K562 (cell line): ENCODE results near the gene AGK. TPM values are rescaled to one million over a fixed set of nuclear protein-coding genes. Genes with fewer than 3 reads are reported as not detected.

Source experiments
- ATF4 ChIP-seq: fragments of 450-650 bp; formaldehyde crosslinking; IDR thresholded peaks from 2 replicates; pipeline ENCODE4 v1.4.0; 2022; ENCODE audit warnings: mild to moderate bottlenecking, moderate library complexity
- CCAR2 ChIP-seq: fragments of 200-400 bp; formaldehyde crosslinking; IDR thresholded peaks from 2 replicates; pipeline ENCODE4 v1.6.1; 2017; ENCODE audit warnings: mild to moderate bottlenecking, low read depth, low read length
- DEAF1 ChIP-seq: fragments of 450-650 bp; formaldehyde crosslinking; IDR thresholded peaks from 2 replicates; pipeline ENCODE4 v1.4.0; 2020; ENCODE audit warnings: mild to moderate bottlenecking, moderate library complexity
- FOXA1 ChIP-seq: fragments of 450-650 bp; IDR thresholded peaks from 2 replicates; pipeline ENCODE4 v1.6.1; 2016; ENCODE audit warnings: mild to moderate bottlenecking, borderline replicate concordance
- HEY1 ChIP-seq: fragments of 250-450 bp; sonication (Bioruptor Pico); IDR thresholded peaks from 2 replicates; pipeline ENCODE4 v1.5.0; 2020; ENCODE audit warnings: mild to moderate bottlenecking, moderate library complexity, borderline replicate concordance
- HIVEP1 ChIP-seq: fragments of 250-450 bp; sonication (Bioruptor Pico); IDR thresholded peaks from 2 replicates; pipeline ENCODE4 v1.4.0; 2020; ENCODE audit warnings: mild to moderate bottlenecking
- KAT8 ChIP-seq: fragments of 450-650 bp; IDR thresholded peaks from 2 replicates; pipeline ENCODE4 v1.6.1; 2016; ENCODE audit warnings: low read depth, mild to moderate bottlenecking
- MCM3 ChIP-seq: fragments of 450-650 bp; IDR thresholded peaks from 2 replicates; pipeline ENCODE4 v1.6.1; 2016
- NFIC ChIP-seq: fragments of 450-650 bp; IDR thresholded peaks from 2 replicates; pipeline ENCODE4 v1.6.1; 2017; ENCODE audit warnings: mild to moderate bottlenecking, inconsistent platforms
- NFXL1 ChIP-seq: fragments of 450-650 bp; formaldehyde crosslinking; IDR thresholded peaks from 2 replicates; pipeline ENCODE4 v1.4.0; 2021; ENCODE audit warnings: mild to moderate bottlenecking
- POLR2AphosphoS5 ChIP-seq: IDR thresholded peaks from 2 replicates; pipeline ENCODE4 v1.6.1; 2011; ENCODE audit warnings: mild to moderate bottlenecking, low read depth, low read length, moderate library complexity; ENCODE audit not compliant: control insufficient read depth, insufficient read depth
- TAF7 ChIP-seq: fragments of 450-650 bp; IDR thresholded peaks from 2 replicates; pipeline ENCODE4 v1.6.1; 2016; ENCODE audit warnings: missing genetic modification characterization, missing compliant biosample characterization
- VEZF1 ChIP-seq: fragments of 200-800 bp; sonication (Bioruptor generic); IDR thresholded peaks from 2 replicates; pipeline ENCODE4 v1.6.1; 2017; ENCODE audit warnings: missing genetic modification characterization, missing compliant biosample characterization
- ZBTB34 ChIP-seq: fragments of 250-450 bp; sonication (Bioruptor Pico); IDR thresholded peaks from 2 replicates; pipeline ENCODE4 v1.8.0; 2021; ENCODE audit warnings: mild to moderate bottlenecking, moderate library complexity
- ZNF197 ChIP-seq: fragments of 200-800 bp; sonication (Bioruptor generic); IDR thresholded peaks from 2 replicates; pipeline ENCODE4 v1.6.1; 2016; ENCODE audit warnings: low read depth, missing genetic modification characterization, missing compliant biosample characterization
- ZNF316 ChIP-seq: fragments of 450-650 bp; IDR thresholded peaks from 2 replicates; pipeline ENCODE4 v1.6.1; 2016
- ZNF398 ChIP-seq: fragments of 250-450 bp; sonication (Bioruptor Pico); IDR thresholded peaks from 2 replicates; pipeline ENCODE4 v1.8.0; 2021; ENCODE audit warnings: moderate library complexity, mild to moderate bottlenecking, inconsistent platforms
- ZNF511 ChIP-seq: sonication (generic); formaldehyde crosslinking; IDR thresholded peaks from 2 replicates; pipeline ENCODE4 v1.8.0; 2022; ENCODE audit warnings: mild to moderate bottlenecking, missing genetic modification reagents
- ZNF551 ChIP-seq: fragments of 250-450 bp; sonication (Bioruptor Pico); IDR thresholded peaks from 2 replicates; pipeline ENCODE4 v1.5.0; 2021; ENCODE audit warnings: mild to moderate bottlenecking, moderate library complexity
- ZNF655 ChIP-seq: fragments of 250-450 bp; sonication (Bioruptor Pico); IDR thresholded peaks from 2 replicates; pipeline ENCODE4 v1.5.0; 2021
- polyA plus RNA-seq, 8 experiments: library from polyadenylated mRNA; depleted of rRNA in 4 of 8; stranded (reverse) in 5 of 8; unstranded in 3 of 8; fragments of >200 nt; fragmentation: Nextera tagmentation in 2 of 8; fragmentation: Illumina TruSeq in 1 of 8; extraction: Ambion mirVana in 2 of 8; extraction: Trizol in 1 of 8; gene quantifications; 2 replicates each; pipeline versions ENCODE4 v1.2.1 to v1.2.3, GENCODE V29; 2011 to 2014; ENCODE audit warnings: inconsistent platforms in 1 of 8, missing spikeins in 1 of 8
- total RNA-seq, 7 experiments: library from RNA; depleted of rRNA in 6 of 7; stranded (reverse); fragments of >200 nt in 6 of 7; fragmentation: Illumina TruSeq in 2 of 7; extraction: Trizol in 2 of 7; gene quantifications; 2 replicates each; pipeline versions ENCODE4 v1.2.1 to v1.2.3, GENCODE V29; 2011 to 2021; ENCODE audit warnings: low replicate concordance in 1 of 7

The AGK gene
- total and polyA plus RNA-seq, 9 of the 15 experiments (the other 6 are each of a cell fraction or from before 2014, with no cell fraction given) = 50.7 to 128 (median 71.8) TPM

GRCh38 chr7:141551094-141551781 is at the start of gene AGK (continued):
- TF ChIP-seq ATF4 (CRISPR knock-in tag) (no peak), ZNF655 (CRISPR knock-in tag) (no peak), ZBTB34 (CRISPR knock-in tag) (no peak), DEAF1 (CRISPR knock-in tag) (no peak), MCM3 (no peak), NFXL1 (no peak), ZNF197 (CRISPR knock-in tag) (no peak), HIVEP1 (CRISPR knock-in tag) (no peak), POLR2AphosphoS5 (peak; percentile 94), ZNF398 (CRISPR knock-in tag) (no peak), ZNF316 (no peak), KAT8 (no peak), VEZF1 (CRISPR knock-in tag) (peak; percentile 59), ZNF551 (CRISPR knock-in tag) (no peak), FOXA1 (no peak), TAF7 (peak; percentile 47), NFIC (peak; percentile 88), CCAR2 (no peak), ZNF511 (peak; percentile 96), HEY1 (CRISPR knock-in tag) (no peak)
